GM12891 (cell line): Measurements from ENCODE around the gene DCBLD2. TPM values are rescaled to one million over a fixed set of nuclear protein-coding genes. Genes with fewer than 3 reads are reported as not detected.

ENCODE experiments used
- DNase-seq: peaks from one replicate; pipeline ENCODE4 v3.0.0; 2011; ENCODE audit warnings: low spot score; ENCODE audit not compliant: insufficient read length
- FAIRE-seq: peaks from 2 replicates; lab custom pipeline; 2011; peaks lifted over from hg19 to GRCh38; lab: Jason Lieb, UNC
- PAX5 ChIP-seq: IDR thresholded peaks from 2 replicates; pipeline ENCODE4 v1.6.1; 2011; ENCODE audit warnings: low read length, moderate library complexity, mild to moderate bottlenecking; ENCODE audit not compliant: insufficient read depth, severe bottlenecking
- POLR2A ChIP-seq: IDR thresholded peaks from 2 replicates; pipeline ENCODE4 v1.6.1; 2011; ENCODE audit warnings: low read depth, low read length, control low read depth
- POLR2AphosphoS5 ChIP-seq: IDR thresholded peaks from 2 replicates; pipeline ENCODE4 v1.6.1; 2011; ENCODE audit warnings: low read depth, low read length, control low read depth
- POU2F2 ChIP-seq: IDR thresholded peaks from 2 replicates; pipeline ENCODE4 v1.6.1; 2011; ENCODE audit warnings: low read depth, mild to moderate bottlenecking, control low read depth, low read length, moderate library complexity
- SPI1 ChIP-seq: IDR thresholded peaks from 2 replicates; pipeline ENCODE4 v1.6.1; 2011; ENCODE audit warnings: low read depth, low read length, control low read depth
- TAF1 ChIP-seq: IDR thresholded peaks from 2 replicates; pipeline ENCODE4 v1.6.1; 2011; ENCODE audit warnings: low read depth, low read length, control low read depth
- polyA plus RNA-seq: library from polyadenylated mRNA; unstranded; fragments of >200 nt; gene quantifications from one replicate; pipeline ENCODE4 v1.2.1, GENCODE V29; 2012; ENCODE audit warnings: low read depth, missing spikeins, inconsistent platforms; ENCODE audit not compliant: missing spikeins

Gene DCBLD2
- 1.0 TPM for polyA plus RNA-seq

- TF ChIP-seq TAF1 (no peak), POU2F2 (no peak), POLR2AphosphoS5 (peak; percentile 34; the same call in 1 of the 2 replicates), POLR2A (peak; percentile 59; the same call in 1 of the 2 replicates)
Measured at GRCh38 chr3:98901392-98902350, at the start of gene DCBLD2. TSS of gene DCBLD2 (minus strand) at chr3:98901695. CDS start at chr3:98901326, 369 bp downstream.

GRCh38 chr3:98945666-98946065 lies 44.2 kb upstream of the DCBLD2 start:
- FAIRE-seq (no peak), DNase-seq (no peak)
- TF ChIP-seq PAX5 (no peak), POU2F2 (no peak), POLR2AphosphoS5 (no peak), SPI1 (no peak), TAF1 (no peak), POLR2A (no peak)

More at GRCh38 chr3:98901392-98902350, at the start of gene DCBLD2:
- peak; percentile 99 for FAIRE-seq
- DNase-seq, result peak; percentile 97

- peak; percentile 35 for FAIRE-seq
- no peak for DNase-seq
- TF ChIP-seq SPI1, result no peak
- TF ChIP-seq POLR2A, result no peak
- TF ChIP-seq POU2F2, result no peak
- TF ChIP-seq TAF1, result no peak
- no peak for TF ChIP-seq PAX5
- no peak for TF ChIP-seq POLR2AphosphoS5
Measured at GRCh38 chr3:98945101-98945524, 43.6 kb upstream of the DCBLD2 start.

- no peak for TF ChIP-seq PAX5
- no peak for TF ChIP-seq SPI1
- no peak for TF ChIP-seq POLR2AphosphoS5
- no peak for TF ChIP-seq POU2F2
- no peak for TF ChIP-seq TAF1
- no peak for TF ChIP-seq POLR2A
- FAIRE-seq (no peak), DNase-seq (no peak)
Measured at GRCh38 chr3:98930413-98930812, 28.9 kb upstream of the DCBLD2 start.

- FAIRE-seq (no peak), DNase-seq (no peak)
- TF ChIP-seq POLR2AphosphoS5, result no peak
- no peak for TF ChIP-seq PAX5
- no peak for TF ChIP-seq SPI1
- no peak for TF ChIP-seq POU2F2
- TF ChIP-seq TAF1, result no peak
- TF ChIP-seq POLR2A, result no peak
Measured at GRCh38 chr3:98921957-98922356, 20.5 kb upstream of the DCBLD2 start.

- FAIRE-seq (no peak), DNase-seq (no peak)
- TF ChIP-seq POLR2A (no peak), PAX5 (no peak), POLR2AphosphoS5 (no peak), TAF1 (no peak), POU2F2 (no peak), SPI1 (no peak)
Measured at GRCh38 chr3:98920166-98920565, 18.7 kb upstream of the DCBLD2 start.

GRCh38 chr3:98918586-98918985 lies 17.1 kb upstream of the DCBLD2 start:
- FAIRE-seq, result no peak
- TF ChIP-seq TAF1 (no peak), POLR2AphosphoS5 (no peak), SPI1 (no peak), POU2F2 (no peak), POLR2A (no peak), PAX5 (no peak)
- DNase-seq, result no peak

- no peak for TF ChIP-seq PAX5
- no peak for TF ChIP-seq TAF1
- TF ChIP-seq SPI1, result no peak
- TF ChIP-seq POLR2AphosphoS5, result no peak
- no peak for TF ChIP-seq POLR2A
- no peak for TF ChIP-seq POU2F2
- FAIRE-seq (no peak), DNase-seq (no peak)
Measured at GRCh38 chr3:98917608-98918007, 16.1 kb upstream of the DCBLD2 start.

GRCh38 chr3:98914210-98915080 lies 12.9 kb upstream of the DCBLD2 start:
- FAIRE-seq (no peak), DNase-seq (no peak)
- no peak for TF ChIP-seq POLR2AphosphoS5
- TF ChIP-seq TAF1, result no peak
- no peak for TF ChIP-seq PAX5
